Measurements from ENCODE around the gene MEN1. TPM values are rescaled to one million over a fixed set of nuclear protein-coding genes. Genes with fewer than 3 reads are reported as not detected.

MEN1 gene
- total and polyA plus RNA-seq, 9 of the 15 experiments (the other 6 are each of a cell fraction or from before 2014, with no cell fraction given): 3.4 to 57.2 (median 19.3) TPM

DNA sequence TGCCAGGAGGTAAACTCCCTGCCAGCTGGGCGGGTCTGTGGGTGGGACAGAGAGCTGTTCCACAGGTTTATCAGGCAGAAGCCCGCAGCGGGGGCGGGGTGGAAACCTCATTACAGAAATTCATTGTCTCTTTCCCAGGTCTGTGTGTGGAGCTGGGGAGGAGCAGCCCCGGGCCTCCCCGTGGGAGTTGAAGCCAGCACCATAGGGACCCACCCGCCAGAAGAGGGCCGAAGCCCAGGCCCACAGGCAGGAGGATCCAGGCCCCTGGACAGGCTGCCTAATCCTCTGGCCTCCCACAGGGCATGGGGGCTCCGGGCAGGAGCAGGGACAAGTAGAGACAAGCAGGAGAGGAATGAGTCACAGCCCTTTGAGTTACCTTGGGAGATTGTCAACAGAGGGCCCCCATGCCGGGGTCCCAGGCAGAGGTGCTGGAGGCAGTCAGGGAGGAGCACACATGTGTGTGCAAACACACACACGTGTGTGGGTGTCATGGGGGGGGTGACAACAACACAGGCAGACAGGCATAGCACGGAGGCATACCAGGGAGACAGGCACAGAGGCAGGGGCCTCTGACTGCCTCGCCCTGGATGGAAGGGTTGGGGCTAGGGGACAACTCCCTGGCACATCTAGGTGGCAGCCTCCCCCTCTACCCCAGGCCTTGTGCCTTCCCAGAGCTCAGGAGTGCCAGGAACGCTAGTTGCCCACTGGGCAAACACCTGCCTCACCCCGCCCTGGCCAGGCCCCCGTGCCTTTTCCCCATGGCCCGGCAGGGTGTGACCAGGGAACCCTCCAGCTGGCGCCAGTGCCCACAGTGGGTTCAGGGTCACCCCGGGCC, 32.7 kb upstream of the MEN1 start (continued):
- no peak for TF ChIP-seq ERF (CRISPR knock-in tag; IDR thresholded peaks at IDR 0.05)
- no peak for TF ChIP-seq ZNF780A (CRISPR knock-in tag; IDR thresholded peaks at IDR 0.05)
- TF ChIP-seq SMARCC2 (IDR thresholded peaks at IDR 0.05; ENCODE audit: low read depth): peak; percentile 40; the same call in 1 of the 2 replicates
- TF ChIP-seq, protein P1, sequence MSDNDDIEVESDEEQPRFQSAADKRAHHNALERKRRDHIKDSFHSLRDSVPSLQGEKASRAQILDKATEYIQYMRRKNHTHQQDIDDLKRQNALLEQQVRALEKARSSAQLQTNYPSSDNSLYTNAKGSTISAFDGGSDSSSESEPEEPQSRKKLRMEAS (CRISPR knock-in tag; IDR thresholded peaks at IDR 0.05): peak; percentile 30; the same call in 1 of the 2 replicates
- TF ChIP-seq ZNF197 (CRISPR knock-in tag; IDR thresholded peaks at IDR 0.05; ENCODE audit: low read depth): no peak
- TF ChIP-seq FOSL1 (tag; conservative IDR thresholded peaks at IDR 0.05): peak; percentile 81
- 0 out of 4 replicates have a peak, but pooled peaks of 1 of the 2 experiments have one; percentile 31 for TF ChIP-seq KDM4B (IDR thresholded peaks at IDR 0.05; ENCODE audit: borderline replicate concordance in 2 of 2, low read depth in 1 of 2)
- TF ChIP-seq, protein P2, sequence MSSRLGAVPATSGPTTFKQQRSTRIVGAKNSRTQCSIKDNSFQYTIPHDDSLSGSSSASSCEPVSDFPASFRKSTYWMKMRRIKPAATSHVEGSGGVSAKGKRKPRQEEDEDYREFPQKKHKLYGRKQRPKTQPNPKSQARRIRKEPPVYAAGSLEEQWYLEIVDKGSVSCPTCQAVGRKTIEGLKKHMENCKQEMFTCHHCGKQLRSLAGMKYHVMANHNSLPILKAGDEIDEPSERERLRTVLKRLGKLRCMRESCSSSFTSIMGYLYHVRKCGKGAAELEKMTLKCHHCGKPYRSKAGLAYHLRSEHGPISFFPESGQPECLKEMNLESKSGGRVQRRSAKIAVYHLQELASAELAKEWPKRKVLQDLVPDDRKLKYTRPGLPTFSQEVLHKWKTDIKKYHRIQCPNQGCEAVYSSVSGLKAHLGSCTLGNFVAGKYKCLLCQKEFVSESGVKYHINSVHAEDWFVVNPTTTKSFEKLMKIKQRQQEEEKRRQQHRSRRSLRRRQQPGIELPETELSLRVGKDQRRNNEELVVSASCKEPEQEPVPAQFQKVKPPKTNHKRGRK (tag; IDR thresholded peaks at IDR 0.05): no peak
- peak; percentile 49; the same call in 1 of the 2 replicates for TF ChIP-seq ZNF263 (CRISPR knock-in tag; IDR thresholded peaks at IDR 0.05; ENCODE audit: borderline replicate concordance)
- TF ChIP-seq GTF2E2 (tag; IDR thresholded peaks at IDR 0.05): 0 out of 2 replicates have a peak, but pooled peaks have one; percentile 20
- TF ChIP-seq FOXK2 (conservative IDR thresholded peaks at IDR 0.05 in 1 of 2, IDR thresholded peaks at IDR 0.05 in 1 of 2; ENCODE audit: low read depth in 2 of 2): peak; percentile 56 to 63; a peak in 3 of 4 replicates
- TF ChIP-seq ZBTB17 (CRISPR knock-in tag; IDR thresholded peaks at IDR 0.05): 0 out of 2 replicates have a peak, but pooled peaks have one; percentile 31
- TF ChIP-seq, protein P3, sequence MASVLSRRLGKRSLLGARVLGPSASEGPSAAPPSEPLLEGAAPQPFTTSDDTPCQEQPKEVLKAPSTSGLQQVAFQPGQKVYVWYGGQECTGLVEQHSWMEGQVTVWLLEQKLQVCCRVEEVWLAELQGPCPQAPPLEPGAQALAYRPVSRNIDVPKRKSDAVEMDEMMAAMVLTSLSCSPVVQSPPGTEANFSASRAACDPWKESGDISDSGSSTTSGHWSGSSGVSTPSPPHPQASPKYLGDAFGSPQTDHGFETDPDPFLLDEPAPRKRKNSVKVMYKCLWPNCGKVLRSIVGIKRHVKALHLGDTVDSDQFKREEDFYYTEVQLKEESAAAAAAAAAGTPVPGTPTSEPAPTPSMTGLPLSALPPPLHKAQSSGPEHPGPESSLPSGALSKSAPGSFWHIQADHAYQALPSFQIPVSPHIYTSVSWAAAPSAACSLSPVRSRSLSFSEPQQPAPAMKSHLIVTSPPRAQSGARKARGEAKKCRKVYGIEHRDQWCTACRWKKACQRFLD (CRISPR knock-in tag; IDR thresholded peaks at IDR 0.05): peak; percentile 42; the same call in 1 of the 2 replicates
- peak; percentile 23; the same call in 1 of the 2 replicates for TF ChIP-seq MTA1 (IDR thresholded peaks at IDR 0.05; ENCODE audit: borderline replicate concordance)
- TF ChIP-seq, protein P4, sequence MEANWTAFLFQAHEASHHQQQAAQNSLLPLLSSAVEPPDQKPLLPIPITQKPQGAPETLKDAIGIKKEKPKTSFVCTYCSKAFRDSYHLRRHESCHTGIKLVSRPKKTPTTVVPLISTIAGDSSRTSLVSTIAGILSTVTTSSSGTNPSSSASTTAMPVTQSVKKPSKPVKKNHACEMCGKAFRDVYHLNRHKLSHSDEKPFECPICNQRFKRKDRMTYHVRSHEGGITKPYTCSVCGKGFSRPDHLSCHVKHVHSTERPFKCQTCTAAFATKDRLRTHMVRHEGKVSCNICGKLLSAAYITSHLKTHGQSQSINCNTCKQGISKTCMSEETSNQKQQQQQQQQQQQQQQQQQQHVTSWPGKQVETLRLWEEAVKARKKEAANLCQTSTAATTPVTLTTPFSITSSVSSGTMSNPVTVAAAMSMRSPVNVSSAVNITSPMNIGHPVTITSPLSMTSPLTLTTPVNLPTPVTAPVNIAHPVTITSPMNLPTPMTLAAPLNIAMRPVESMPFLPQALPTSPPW (CRISPR knock-in tag; IDR thresholded peaks at IDR 0.05): peak; percentile 40
- TF ChIP-seq SAFB2 (IDR thresholded peaks at IDR 0.05; ENCODE audit: borderline replicate concordance, low read depth, low read length, severe bottlenecking): no peak
- no peak for TF ChIP-seq TAF1 (IDR thresholded peaks at IDR 0.05; ENCODE audit: control insufficient read depth, extremely low read depth, insufficient read depth, low read length, severe bottlenecking)
- TF ChIP-seq, protein P5, sequence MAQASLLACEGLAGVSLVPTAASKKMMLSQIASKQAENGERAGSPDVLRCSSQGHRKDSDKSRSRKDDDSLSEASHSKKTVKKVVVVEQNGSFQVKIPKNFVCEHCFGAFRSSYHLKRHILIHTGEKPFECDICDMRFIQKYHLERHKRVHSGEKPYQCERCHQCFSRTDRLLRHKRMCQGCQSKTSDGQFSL (CRISPR knock-in tag; IDR thresholded peaks at IDR 0.05): peak; percentile 84
- TF ChIP-seq, protein P5 (tag; IDR thresholded peaks at IDR 0.05): 0 out of 4 replicates have a peak, but pooled peaks of 1 of the 2 experiments have one; percentile 39
- TF ChIP-seq MAZ (CRISPR knock-in tag; conservative IDR thresholded peaks at IDR 0.05 in 1 of 2, IDR thresholded peaks at IDR 0.05 in 1 of 2): peak; percentile 39 to 58; a peak in 1 of 4 replicates
